Islet precursor cell (in vitro differentiated cells): Measurements from ENCODE around the gene MFSD6L.

ENCODE experiments used
- DNase-seq: peaks from one replicate; pipeline ENCODE4 v3.0.0-alpha.2; 2018

MFSD6L gene

DNA sequence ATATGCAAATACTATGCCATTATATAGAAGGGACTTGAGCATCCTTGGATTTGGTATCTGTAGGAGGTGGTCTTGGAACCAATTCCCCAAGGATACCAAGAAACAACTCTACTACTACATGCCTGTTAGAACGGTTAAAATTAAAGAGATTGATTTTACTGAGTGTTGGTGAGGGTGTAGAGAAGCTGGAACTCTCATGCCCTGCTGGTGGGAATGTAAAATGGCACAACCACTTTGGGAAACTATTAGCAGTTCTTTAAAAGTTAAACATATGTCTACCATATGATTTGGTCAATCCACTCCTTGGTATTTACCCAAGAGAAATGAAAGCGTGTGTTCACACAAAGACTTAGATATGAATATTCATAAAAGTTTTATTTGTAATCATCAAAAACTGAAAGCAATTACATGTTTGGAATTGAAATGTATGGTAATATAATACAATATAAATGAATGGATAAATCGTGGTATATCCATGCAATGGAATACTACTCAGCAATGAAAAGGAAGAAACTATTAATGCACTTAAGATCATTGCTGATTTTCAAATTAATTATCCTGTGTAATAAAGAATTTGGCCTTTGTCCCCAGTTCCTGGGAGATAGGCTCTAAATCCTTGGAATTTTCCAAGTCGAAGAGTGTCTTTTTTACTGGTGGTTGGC lies 7.8 kb downstream of the MFSD6L start:
- no peak for DNase-seq

- DNase-seq, result no peak
These were observed 9.4 kb downstream of the MFSD6L start for GRCh38 chr17:8789743-8790142.

DNA sequence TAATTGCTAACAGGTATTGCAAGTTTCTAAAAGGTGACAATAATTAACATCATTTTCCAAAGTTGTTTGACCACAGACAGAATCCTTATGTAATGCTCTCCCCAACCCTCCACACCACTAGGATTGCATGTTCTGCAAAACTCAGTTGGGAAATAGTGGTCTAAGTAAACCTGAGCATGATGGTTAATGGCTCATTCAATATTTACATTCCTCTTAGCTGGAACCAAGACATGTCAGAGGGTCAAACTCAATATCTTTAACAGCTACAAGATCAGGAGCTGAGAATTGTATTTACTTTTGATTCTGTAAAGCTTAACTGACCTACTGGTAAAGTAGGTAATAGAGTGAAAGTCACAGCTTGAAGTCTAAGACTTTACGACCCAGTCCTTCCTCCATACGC lies 10.2 kb downstream of the MFSD6L start:
- DNase-seq, result no peak

DNA sequence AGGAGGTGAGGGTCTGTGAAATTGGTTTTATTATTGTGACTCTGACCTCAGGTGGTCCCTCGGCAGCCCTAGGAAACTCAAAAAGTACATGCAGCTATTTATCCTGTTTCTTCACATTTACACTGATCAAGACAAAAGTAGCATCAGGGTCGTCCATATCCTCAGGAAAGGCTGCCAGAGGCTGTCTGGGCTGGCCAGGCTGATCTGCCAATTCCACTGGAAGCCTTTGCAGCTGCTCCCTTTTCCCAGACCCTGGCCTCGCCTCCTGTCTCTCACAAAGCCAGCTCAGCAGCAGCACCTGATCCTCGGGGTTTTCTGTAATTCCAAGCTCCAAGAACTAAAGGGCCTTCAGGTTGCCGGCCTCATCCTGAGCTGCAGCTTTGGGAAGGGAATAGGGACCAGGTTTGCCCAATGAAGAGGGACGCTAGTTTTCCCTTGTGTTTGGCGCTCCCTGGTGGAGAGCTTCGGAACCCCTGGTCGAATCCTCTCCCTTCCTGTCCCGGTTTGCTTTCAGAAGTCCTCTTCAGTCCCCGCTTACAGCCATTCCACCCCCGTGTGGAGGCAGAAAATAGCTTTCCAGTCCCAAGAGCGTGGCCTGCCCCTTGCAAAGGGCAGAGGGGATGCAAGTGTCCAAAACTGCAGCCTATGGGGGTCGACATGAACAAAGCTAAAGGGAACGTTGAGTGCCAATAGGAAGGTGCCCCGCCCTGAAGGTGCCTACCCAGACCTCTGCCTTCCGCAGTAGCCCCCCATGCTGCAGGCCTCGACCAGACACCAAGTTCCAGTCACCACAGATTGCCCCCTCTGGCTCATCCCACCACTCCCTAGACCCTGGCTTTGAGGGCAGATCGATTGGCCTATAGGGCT lies 13.4 kb downstream of the MFSD6L start:
- peak; percentile 92 for DNase-seq

GRCh38 chr17:8782176-8782575 lies 17.0 kb downstream of the MFSD6L start:
- no peak for DNase-seq

DNA sequence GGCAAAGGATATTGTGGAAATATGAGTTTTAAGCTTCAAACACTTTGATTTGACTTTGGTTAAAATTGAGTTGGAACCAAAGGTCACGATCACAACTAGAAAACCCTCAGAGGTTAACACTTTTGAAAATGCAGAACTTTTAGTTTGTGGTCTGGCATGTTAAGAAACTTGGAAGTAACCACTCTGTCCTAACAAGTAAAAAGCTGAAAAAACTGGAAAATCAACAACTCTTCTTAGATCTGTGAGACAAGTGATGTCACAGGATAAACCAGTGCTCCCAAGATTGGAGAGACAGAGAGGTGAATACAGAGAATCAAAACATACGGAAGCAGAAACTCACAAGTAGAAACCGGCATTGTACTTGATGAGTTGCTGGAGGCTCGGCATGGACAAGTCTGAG lies 17.4 kb downstream of the MFSD6L start:
- no peak for DNase-seq

- no peak for DNase-seq
These were observed 22.3 kb downstream of the MFSD6L start for GRCh38 chr17:8776881-8777280.

DNA sequence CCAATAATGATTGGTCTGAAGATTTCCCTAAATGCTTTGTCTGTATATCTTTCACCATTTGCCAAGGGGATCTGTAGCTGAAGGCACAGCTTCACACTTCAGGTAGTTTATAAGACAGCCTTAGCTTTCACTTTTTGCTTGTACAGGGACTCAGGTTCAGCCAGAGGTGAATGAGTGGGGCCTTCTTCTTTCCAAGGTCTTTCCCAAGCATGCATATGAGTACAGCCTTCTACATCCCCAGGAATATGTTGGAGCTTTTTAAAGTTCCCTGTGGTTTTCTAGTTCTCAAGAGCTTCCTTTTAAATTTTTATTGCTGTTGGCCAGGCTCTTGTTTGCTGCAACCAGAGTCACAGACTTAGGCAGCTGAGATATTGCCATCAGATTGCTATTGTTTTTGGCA lies 22.9 kb downstream of the MFSD6L start:
- no peak for DNase-seq

GRCh38 chr17:8766731-8767130 lies 32.4 kb downstream of the MFSD6L start:
- no peak for DNase-seq

- DNase-seq, result no peak
These were observed 37.2 kb downstream of the MFSD6L start for GRCh38 chr17:8762012-8762411.

DNA sequence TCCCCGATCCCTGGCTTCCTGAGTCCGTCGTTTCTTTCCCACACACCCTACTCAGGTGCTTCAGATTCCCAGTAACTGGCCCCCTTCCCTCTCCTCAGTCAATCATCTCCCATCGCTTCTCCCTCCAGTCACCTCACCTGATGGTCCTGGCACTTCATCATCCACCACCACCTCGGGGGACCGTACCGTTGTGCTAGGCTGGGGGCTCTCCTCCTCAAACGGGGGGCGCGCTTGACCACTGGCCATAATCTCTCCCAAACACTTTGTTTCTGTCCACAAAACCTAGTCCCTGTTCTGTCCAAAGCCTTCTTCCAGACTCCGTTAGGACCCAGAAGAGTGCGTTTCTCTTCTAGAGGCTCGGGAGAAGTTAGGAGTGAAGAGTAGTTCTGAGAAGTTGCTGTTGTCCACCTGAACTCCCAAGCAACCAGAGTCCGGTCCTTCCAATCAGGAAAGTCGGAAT lies 41.0 kb downstream of the MFSD6L start, which contains the start of gene SPDYE4:
Gene SPDYE4 (minus strand): TSS at position 410 of the 460 bp plus-strand sequence. CDS start 164 bp downstream, at position 246.
- peak; percentile 43 for DNase-seq

DNA sequence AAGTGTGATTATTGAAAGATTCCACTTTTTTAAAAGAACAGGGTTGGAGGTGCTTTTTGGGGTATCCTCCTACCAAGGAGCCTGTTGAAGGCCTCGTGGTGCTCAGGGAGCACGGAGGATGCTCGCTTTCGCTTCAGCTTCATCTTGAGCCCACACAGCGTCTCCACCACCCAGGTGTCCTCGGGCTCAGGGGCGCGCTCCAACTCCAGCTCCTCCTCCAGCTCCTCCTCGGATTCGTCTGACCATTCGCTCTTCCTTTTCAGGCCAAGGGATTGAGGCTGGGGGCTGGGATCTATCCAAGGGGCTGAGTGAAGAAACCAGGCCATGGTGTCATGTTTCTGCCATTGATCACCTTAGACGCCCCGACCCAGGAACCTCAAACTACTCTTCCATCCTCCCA lies 42.0 kb downstream of the MFSD6L start:
- peak; percentile 43 for DNase-seq

GRCh38 chr17:8755590-8756255 lies 43.4 kb downstream of the MFSD6L start:
- peak; percentile 55 for DNase-seq

DNA sequence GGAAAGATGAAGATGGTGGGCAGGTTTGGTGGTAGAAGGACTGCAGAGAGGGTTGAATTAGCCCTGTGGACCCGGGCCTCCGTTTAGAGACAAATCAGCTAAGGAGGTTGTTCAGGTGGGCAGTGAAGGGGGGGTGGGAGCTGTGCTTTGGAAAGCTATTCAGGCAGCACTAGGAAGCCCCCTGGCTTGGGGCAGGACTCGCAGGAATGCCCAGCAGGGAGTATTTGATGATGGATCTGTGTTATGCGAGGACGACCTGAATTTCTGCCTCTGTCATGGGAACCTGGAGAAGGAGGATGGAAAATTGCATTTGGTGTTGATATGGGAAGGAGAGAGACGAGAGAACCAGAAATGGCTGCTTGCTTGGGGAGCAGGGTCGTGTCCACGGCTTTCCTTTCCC lies 44.3 kb downstream of the MFSD6L start:
- peak; percentile 34 for DNase-seq

GRCh38 chr17:8753976-8754440 lies 45.2 kb downstream of the MFSD6L start:
- no peak for DNase-seq

GRCh38 chr17:8753136-8753975 lies 45.8 kb downstream of the MFSD6L start:
- DNase-seq, result peak; percentile 54

- DNase-seq, result peak; percentile 41
These were observed 49.5 kb downstream of the MFSD6L start for GRCh38 chr17:8749616-8750015.

DNA sequence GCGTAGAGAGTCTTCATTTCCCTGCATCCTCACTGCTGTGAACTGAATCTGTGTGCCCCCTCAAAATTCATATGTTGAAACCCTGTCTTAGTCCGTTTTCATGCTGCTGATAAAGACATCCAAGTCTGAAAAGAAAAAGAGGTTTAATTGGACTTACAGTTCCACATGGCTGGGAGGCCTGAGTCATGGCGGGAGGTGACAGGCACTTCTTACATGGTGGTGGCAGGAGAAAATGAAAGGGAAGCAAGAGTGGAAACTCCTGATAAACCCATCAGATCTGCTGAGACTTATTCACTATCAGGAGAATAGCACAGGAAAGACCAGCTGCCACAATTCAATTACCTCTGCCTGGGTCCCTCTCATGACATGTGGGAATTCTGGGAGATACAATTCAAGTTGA lies 51.4 kb downstream of the MFSD6L start:
- peak; percentile 37 for DNase-seq
